GM20431 (cell line): ENCODE data around the gene ITGA1.
"Not testable (repeated sequence)": the region's sequence is repeated elsewhere in the genome, so short reads cannot be mapped to it uniquely, and the experiment has no call there.

ENCODE experiments used
- in situ Hi-C: fragments of 300-500 bp; cut with MseI, MboI; formaldehyde crosslinking; loops from one replicate; pipeline ENCODE4 v1.15.0; 2020; ENCODE audit warnings: low sequenced_read_pairs; ENCODE audit not compliant: unreplicated experiment

ITGA1 gene

DNA sequence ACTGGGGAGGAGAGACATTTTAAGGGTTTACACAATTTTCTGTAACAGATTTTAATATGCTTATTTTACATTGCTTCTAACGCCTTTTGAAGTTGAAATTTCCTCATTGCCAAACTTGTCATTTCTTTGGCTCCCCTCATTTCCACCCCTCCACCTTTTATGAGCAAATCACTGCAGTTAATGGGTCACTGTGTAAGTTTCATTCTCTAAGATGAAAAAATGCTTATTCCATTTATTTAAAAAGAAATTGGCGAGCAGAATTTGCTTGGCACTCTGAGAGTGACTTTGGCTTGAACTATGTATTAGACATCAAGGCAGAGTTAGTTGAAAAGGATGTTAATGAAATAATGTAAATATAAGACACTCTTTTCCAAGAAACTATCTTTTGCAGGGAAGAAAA lies 66.6 kb downstream of the ITGA1 start:
- in situ Hi-C loops = no loop called here

GRCh38 chr5:52854949-52855348 lies 67.2 kb downstream of the ITGA1 start:
- in situ Hi-C loops = no loop called here

- in situ Hi-C loops = no loop called here
Observed at GRCh38 chr5:52856564-52856963, 68.8 kb downstream of the ITGA1 start.

DNA sequence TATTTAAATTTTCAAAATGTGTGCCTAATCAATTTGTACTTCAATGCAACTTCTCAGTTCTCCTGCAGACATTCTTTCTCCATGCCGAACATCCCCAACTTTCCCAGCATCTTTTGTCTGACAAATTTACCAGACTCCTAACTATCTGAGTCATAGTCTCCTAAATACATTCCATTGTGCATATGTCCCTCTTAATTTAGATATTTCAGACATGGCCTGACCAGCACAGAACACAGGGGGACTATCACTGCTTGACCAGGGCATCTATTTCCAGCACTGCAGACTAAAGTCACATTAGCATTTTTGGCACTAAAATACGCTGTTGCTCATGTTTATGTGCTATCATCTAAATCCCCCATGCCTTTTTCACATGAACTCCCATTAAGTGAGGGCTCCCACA lies 71.9 kb downstream of the ITGA1 start:
- in situ Hi-C loops = no loop called here

DNA sequence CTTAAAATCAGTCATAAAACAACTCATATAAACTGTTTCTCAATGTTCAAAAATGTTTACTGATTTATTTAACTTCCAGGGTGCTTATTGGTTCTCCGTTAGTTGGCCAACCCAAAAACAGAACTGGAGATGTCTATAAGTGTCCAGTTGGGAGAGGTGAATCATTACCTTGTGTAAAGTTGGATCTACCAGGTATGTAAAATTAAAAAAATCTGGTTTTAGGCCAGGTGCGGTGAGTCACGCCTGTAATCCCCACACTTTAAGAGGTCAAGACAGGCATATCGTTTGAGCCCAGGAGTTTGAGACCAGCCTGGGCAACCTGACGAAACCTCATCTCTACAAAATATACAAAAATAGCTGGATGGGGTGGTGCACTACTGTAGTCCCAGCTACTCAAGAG lies 73.7 kb downstream of the ITGA1 start:
- in situ Hi-C loops = no loop called here

GRCh38 chr5:52863715-52864290 lies 76.1 kb downstream of the ITGA1 start:
- in situ Hi-C loops = no loop called here

DNA sequence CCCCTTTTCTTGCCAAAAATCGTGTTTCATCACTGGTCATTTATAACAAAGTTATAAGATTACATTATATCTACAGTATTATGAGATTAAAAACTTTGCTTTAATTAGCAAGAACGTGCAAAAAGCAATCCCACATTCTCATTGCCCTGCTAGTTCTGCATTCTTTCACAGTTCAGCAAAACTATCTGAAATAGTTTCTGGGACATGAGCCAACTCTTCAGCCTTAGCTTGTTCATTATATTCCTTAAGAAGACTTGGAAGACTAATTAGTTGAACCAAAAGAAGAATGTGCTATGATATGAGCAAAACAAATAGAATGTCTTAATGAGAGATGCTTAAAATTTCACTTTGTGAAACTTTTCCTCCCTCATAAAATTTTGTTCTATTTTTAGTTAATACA lies 76.7 kb downstream of the ITGA1 start:
- in situ Hi-C loops = no loop called here

GRCh38 chr5:52864884-52865283 lies 77.2 kb downstream of the ITGA1 start:
- in situ Hi-C loops = no loop called here

- in situ Hi-C loops = not testable (repeated sequence)
Observed at GRCh38 chr5:52865991-52866390, 78.3 kb downstream of the ITGA1 start.

DNA sequence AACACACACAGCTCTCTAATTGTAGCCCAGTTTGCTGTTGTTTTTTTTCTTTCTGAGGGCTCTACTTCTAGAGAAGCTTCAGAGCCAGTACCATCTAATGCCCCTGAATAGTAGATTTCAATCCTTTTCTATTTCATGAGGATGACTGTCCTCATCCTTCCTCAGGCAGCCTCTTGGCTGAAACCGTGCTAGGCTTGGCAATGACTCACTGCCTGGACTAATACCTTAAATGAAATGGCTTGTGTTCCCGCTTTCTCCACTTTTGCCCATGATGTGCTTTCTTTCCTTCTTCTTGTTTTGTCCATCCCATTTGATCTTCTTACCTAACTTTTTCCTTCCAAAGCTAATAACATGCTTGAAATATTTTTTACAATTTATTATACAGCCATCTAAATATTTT lies 80.1 kb downstream of the ITGA1 start:
- in situ Hi-C loops = no loop called here

GRCh38 chr5:52868417-52868816 lies 80.7 kb downstream of the ITGA1 start:
- in situ Hi-C loops = no loop called here

DNA sequence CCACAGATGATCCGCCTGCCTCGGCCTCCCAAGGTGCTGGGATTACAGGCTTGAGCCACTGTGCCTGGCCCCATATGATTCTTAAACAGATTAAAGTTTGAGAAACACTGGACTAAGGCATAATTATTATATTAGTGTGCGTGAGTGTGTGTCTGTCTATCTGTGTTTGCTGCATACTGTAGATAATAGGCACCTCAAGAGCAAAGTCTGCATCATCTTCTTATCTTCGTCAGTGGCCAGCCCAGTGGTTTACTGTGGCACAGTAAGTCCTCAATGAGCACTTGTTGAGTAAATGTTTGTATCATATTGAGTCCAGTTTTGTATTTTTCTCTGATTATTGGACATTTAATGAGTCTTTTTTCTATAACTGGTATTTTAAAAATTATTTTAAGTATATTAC lies 81.7 kb downstream of the ITGA1 start:
- in situ Hi-C loops = no loop called here

DNA sequence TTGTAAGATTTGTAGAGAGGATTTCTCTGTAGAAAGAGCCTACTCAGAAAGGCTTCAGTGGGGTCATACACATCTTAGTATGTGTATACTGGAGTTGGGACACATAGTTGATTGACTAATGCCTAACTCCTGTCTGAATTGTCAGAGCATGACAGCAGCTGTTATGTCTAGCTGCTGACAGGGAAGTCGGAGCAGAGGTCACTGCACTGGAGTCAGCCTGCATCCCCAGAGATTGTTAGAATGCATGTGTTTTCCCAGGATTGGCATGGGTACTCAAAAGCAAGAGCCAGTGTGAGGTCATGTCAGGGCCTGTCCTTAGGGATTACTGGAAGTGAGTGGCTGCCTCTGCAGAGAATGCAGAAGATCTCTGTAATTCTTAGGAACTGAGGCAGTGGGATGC lies 82.7 kb downstream of the ITGA1 start:
- in situ Hi-C loops = no loop called here

- in situ Hi-C loops = no loop called here
Observed at GRCh38 chr5:52875827-52876226, 88.1 kb downstream of the ITGA1 start.

GRCh38 chr5:52876456-52876855 lies 88.7 kb downstream of the ITGA1 start:
- in situ Hi-C loops = no loop called here

GRCh38 chr5:52878656-52879055 lies 90.9 kb downstream of the ITGA1 start:
- in situ Hi-C loops = no loop called here

- in situ Hi-C loops = no loop called here
Observed at GRCh38 chr5:52880541-52880940, 92.8 kb downstream of the ITGA1 start.

DNA sequence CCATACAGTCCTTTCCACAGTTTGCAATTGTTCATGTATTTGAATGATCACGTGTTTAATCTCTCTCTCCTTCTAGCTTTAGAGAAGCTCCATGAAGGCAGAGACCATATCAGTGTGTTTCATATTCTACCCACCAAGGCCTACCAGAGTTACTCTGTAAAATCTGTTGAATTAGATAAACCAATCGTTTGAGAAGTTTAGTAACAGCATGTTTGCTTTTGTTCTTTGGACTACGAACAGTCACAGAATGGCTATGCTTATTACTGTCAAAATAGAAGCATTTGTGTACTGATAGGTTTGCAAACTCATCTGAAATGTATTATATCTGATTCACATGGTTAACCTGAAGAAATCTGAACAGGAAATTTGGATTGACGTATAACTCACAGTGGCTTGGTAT lies 93.8 kb downstream of the ITGA1 start:
- in situ Hi-C loops = no loop called here

DNA sequence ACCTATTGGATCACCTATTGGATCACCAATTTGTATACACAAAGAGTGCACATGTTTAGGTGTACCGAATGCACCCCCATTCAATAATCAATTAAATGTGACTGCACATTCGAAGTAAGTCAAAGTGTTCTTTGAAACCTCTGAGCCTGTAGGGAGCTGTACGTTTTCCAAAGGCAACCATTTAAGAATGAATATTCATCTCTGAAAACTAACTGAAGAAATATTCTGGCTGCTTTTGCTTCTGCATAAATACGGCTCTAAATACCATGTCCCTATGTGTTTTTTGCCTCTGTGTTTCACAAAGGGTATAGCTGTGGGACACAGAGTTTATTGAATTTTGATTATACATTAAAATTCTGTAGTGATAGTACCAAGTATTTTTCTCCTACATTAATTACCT lies 95.4 kb downstream of the ITGA1 start:
- in situ Hi-C loops = no loop called here

DNA sequence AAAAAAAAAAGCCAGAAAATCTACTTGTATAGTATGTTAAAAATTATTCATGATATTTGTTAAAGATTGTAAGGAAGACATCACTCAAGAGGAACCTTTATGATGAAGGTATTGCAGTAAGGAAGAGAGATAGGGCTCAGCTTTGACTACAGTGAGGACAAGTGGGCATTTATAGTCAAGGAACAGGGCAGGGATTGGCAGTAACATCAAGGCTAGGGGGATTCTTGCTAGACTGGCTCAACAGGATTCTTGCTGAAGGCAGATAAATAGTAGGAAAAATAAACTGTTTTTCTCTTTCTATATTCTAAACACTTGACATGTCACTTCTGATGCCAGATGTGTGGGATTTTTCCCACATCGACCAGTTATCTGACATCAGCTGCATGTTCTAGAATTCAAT lies 96.7 kb downstream of the ITGA1 start:
- in situ Hi-C loops = no loop called here

DNA sequence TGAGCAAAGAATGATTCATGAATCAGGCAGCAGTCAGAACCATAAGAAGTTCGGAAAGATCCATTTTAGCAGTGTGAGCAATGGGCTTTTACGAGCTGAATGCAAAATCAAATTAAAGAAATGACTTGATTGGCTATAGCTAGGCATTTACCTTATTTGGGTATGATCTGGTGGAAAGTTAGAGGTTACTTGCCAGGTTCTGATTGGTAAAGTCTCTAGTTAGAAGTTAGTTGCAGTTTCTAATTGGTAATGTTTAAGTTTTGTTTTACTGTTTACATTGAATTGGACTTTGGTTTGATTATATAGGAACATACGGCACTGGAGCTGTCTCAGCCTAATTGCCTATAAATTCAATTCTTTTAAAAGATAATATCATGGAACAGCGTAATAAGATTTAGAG lies 97.9 kb downstream of the ITGA1 start:
- in situ Hi-C loops = no loop called here

DNA sequence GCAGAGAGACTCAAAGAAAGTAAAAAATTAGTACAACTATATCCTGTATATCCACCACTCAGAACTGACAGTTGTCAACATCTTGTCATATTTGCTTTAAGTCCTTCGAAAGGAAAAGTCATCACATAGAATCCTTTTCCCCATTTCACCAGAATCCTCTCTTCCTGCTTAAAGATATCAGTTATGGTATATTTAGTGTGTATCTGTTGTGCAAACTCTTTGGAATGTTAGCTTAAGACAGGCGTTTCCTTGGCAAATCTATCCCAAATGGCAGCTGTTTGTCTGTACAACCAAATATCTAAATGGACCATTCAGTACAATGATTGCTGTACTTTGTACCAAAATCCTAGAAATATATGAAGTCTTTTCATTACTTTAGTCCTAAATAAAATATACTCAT lies 98.5 kb downstream of the ITGA1 start:
- in situ Hi-C loops = no loop called here

GRCh38 chr5:52887066-52887465 lies 99.3 kb downstream of the ITGA1 start:
- in situ Hi-C loops = no loop called here
